ENCODE data around the gene EFHC1.

Gene EFHC1

GRCh38 chr6:52514514-52514913 is 94.4 kb downstream of the EFHC1 start:
- intact Hi-C loops (cut with DNase I): no loop called here
- DNase-seq: peak in 1 of 10 donors; percentile 83

- intact Hi-C loops (cut with DNase I): no loop called here
- peak in 1 of 10 donors; percentile 14 for DNase-seq
These were observed 95.2 kb downstream of the EFHC1 start for GRCh38 chr6:52515219-52515960.

- intact Hi-C loops (cut with DNase I): no loop called here
- DNase-seq: peak in 1 of 10 donors; percentile 26
These were observed 96.1 kb downstream of the EFHC1 start for GRCh38 chr6:52516269-52516668.

- DNase-seq: no peak
- intact Hi-C loops (cut with DNase I): no loop called here
These were observed 96.8 kb downstream of the EFHC1 start for GRCh38 chr6:52516943-52517342.

- DNase-seq: peak; percentile 59 to 96 (median 75)
- intact Hi-C loops (cut with DNase I): no loop called here
These were observed 97.5 kb downstream of the EFHC1 start for GRCh38 chr6:52517502-52518278.

- intact Hi-C loops (cut with DNase I): no loop called here
- DNase-seq: no peak
These were observed 98.3 kb downstream of the EFHC1 start for GRCh38 chr6:52518279-52518945.

GRCh38 chr6:52519618-52520017 is 99.5 kb downstream of the EFHC1 start:
- intact Hi-C loops (cut with DNase I): no loop called here

GRCh38 chr6:52522151-52522626 is 102.0 kb downstream of the EFHC1 start:
- no peak for DNase-seq
- intact Hi-C loops (cut with DNase I): no loop called here

More at GRCh38 chr6:52519618-52520017, 99.5 kb downstream of the EFHC1 start:
- no peak for DNase-seq

GRCh38 chr6:52522655-52523054 is 102.5 kb downstream of the EFHC1 start:
- intact Hi-C loops (cut with DNase I): no loop called here
- no peak for DNase-seq

- DNase-seq: no peak
- intact Hi-C loops (cut with DNase I): no loop called here
These were observed 103.4 kb downstream of the EFHC1 start for GRCh38 chr6:52523378-52524142.

- intact Hi-C loops (cut with DNase I): no loop called here
- DNase-seq: no peak
These were observed 104.8 kb downstream of the EFHC1 start for GRCh38 chr6:52524918-52525317.

GRCh38 chr6:52526634-52527033 is 106.5 kb downstream of the EFHC1 start:
- no peak for DNase-seq
- intact Hi-C loops (cut with DNase I): no loop called here

GRCh38 chr6:52527436-52527835 is 107.3 kb downstream of the EFHC1 start:
- intact Hi-C loops (cut with DNase I): no loop called here
- DNase-seq: no peak

GRCh38 chr6:52529311-52529710 is 109.2 kb downstream of the EFHC1 start:
- DNase-seq: no peak
- intact Hi-C loops (cut with DNase I): no loop called here

GRCh38 chr6:52530351-52530750 is 110.2 kb downstream of the EFHC1 start:
- intact Hi-C loops (cut with DNase I): no loop called here
- no peak for DNase-seq

- intact Hi-C loops (cut with DNase I): no loop called here
- DNase-seq: no peak
These were observed 111.3 kb downstream of the EFHC1 start for GRCh38 chr6:52531396-52531795.

GRCh38 chr6:52531834-52532233 is 111.7 kb downstream of the EFHC1 start:
- no peak for DNase-seq
- intact Hi-C loops (cut with DNase I): no loop called here

- DNase-seq: no peak
- intact Hi-C loops (cut with DNase I): no loop called here
These were observed 112.3 kb downstream of the EFHC1 start for GRCh38 chr6:52532457-52532856.

GRCh38 chr6:52533491-52533890 is 113.3 kb downstream of the EFHC1 start:
- no peak for DNase-seq
- intact Hi-C loops (cut with DNase I): no loop called here

- no peak for DNase-seq
- intact Hi-C loops (cut with DNase I): no loop called here
These were observed 114.2 kb downstream of the EFHC1 start for GRCh38 chr6:52534363-52534762.
